Measurements from ENCODE around the gene NOXA1. TPM values are rescaled to one million over a fixed set of nuclear protein-coding genes. Genes with fewer than 3 reads are reported as not detected.

The NOXA1 gene
- total RNA-seq, 1 donor from 2014 or later = 0.50 TPM

DNA sequence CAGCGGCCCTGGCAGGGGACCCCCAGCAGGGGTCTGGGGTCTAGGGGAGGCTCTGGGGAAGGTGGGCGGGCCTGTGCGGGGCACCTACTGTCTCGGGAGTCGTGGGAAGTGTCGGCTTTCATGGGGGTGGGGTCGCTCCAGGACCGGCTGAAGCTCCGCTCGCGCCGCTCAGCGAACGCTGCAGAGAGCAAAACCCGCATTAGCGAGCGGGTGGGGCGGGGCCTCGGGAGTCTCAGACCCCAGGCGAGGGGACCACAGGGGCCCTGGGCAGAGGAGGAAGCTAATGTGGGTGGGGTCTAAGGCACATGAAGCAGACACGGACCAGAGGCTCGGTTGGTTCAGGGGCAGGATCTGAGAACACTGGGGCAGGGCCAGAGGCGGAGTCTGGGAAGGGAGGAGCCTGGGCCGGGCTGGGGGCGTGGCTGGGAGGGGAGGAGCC lies 30.5 kb downstream of the NOXA1 start:
- H3K36me3 Mint-ChIP-seq (ENCODE audit: low read depth, unreplicated experiment) = peaks cover 3% of the 10 kb centered on the region
- H3K4me2 ChIP-seq (ENCODE audit: low read length) = peak overlapping the region; percentile 73
- no peak for TF ChIP-seq EZH2 (IDR thresholded peaks at IDR 0.05; ENCODE audit: insufficient read depth, low read length)
- TF ChIP-seq, protein P1, sequence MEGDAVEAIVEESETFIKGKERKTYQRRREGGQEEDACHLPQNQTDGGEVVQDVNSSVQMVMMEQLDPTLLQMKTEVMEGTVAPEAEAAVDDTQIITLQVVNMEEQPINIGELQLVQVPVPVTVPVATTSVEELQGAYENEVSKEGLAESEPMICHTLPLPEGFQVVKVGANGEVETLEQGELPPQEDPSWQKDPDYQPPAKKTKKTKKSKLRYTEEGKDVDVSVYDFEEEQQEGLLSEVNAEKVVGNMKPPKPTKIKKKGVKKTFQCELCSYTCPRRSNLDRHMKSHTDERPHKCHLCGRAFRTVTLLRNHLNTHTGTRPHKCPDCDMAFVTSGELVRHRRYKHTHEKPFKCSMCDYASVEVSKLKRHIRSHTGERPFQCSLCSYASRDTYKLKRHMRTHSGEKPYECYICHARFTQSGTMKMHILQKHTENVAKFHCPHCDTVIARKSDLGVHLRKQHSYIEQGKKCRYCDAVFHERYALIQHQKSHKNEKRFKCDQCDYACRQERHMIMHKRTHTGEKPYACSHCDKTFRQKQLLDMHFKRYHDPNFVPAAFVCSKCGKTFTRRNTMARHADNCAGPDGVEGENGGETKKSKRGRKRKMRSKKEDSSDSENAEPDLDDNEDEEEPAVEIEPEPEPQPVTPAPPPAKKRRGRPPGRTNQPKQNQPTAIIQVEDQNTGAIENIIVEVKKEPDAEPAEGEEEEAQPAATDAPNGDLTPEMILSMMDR (IDR thresholded peaks at IDR 0.05; ENCODE audit: insufficient read depth, low read depth, low read length) = no peak
- no peak overlapping the region for H3K27ac ChIP-seq (ENCODE audit: low read depth, low read length)
- no peaks in the 10 kb centered on the region for H3K79me2 ChIP-seq (ENCODE audit: insufficient read depth, low read length)
- H3K4me3 Mint-ChIP-seq (ENCODE audit: unreplicated experiment) = peak overlapping the region; percentile 45
- H3K9me3 Mint-ChIP-seq (ENCODE audit: unreplicated experiment) = no peaks in the 10 kb centered on the region
- no peak overlapping the region for H3K9ac ChIP-seq (ENCODE audit: low read length)
- H3K27ac Mint-ChIP-seq (ENCODE audit: unreplicated experiment) = peak overlapping the region; percentile 41
- no peak overlapping the region for H2AFZ ChIP-seq (ENCODE audit: low read depth, low read length)
- peaks cover 51% of the 10 kb centered on the region for H4K20me1 ChIP-seq (ENCODE audit: insufficient read depth, low read length)
- DNase-seq (ENCODE audit: low read depth) = no peak
- peaks cover 10% of the 10 kb centered on the region for H3K4me1 Mint-ChIP-seq (ENCODE audit: low read depth, unreplicated experiment)
- peaks cover 3% of the 10 kb centered on the region for H3K36me3 ChIP-seq (ENCODE audit: insufficient read depth, low read length)
- no peaks in the 10 kb centered on the region for H3K27me3 Mint-ChIP-seq (ENCODE audit: low read depth, unreplicated experiment)
- peaks cover 44% of the 10 kb centered on the region for H3K4me1 ChIP-seq (ENCODE audit: insufficient read depth, low read length)
- no peaks in the 10 kb centered on the region for H3K27me3 ChIP-seq (ENCODE audit: insufficient read depth, low read length)
- FAIRE-seq = no peak
- H3K9me3 ChIP-seq (ENCODE audit: insufficient read depth, low read depth, low read length) = no peaks in the 10 kb centered on the region
- no peak overlapping the region for H3K4me3 ChIP-seq (ENCODE audit: insufficient read depth, low read depth, low read length)

DNA sequence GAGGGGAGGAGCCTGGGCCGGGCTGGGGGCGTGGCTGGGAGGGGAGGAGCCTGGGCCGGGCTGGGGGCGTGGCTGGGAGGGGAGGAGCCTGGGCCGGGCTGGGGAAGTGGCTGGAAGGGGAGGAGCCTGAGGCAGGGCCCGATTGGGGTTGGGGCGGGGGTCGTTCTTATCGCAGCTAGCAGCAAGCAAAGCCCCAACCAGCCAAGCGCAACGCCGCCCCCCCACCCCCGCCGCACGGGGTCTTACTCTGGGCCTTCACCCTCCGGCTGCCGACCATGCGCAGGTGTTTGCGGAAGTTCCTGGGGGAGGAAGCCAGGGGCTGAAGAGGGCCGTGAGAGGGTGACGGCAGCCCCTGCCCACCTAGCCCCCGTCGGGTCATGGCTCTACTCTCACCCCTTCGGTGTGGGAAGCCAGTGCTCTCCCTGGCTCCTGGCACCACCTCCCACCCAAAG lies 31.0 kb downstream of the NOXA1 start:
- FAIRE-seq (no peak), DNase-seq (ENCODE audit: low read depth) (no peak)
- no peaks in the 10 kb centered on the region for H3K79me2 ChIP-seq (ENCODE audit: insufficient read depth, low read length)
- no peak overlapping the region for H3K27ac Mint-ChIP-seq (ENCODE audit: unreplicated experiment)
- H3K27ac ChIP-seq (ENCODE audit: low read depth, low read length) = no peak overlapping the region
- H3K27me3 Mint-ChIP-seq (ENCODE audit: low read depth, unreplicated experiment) = no peaks in the 10 kb centered on the region
- H3K36me3 ChIP-seq (ENCODE audit: insufficient read depth, low read length) = peaks cover 3% of the 10 kb centered on the region
- H3K27me3 ChIP-seq (ENCODE audit: insufficient read depth, low read length) = no peaks in the 10 kb centered on the region
- peaks cover 44% of the 10 kb centered on the region for H3K4me1 ChIP-seq (ENCODE audit: insufficient read depth, low read length)
- H3K9me3 Mint-ChIP-seq (ENCODE audit: unreplicated experiment) = no peaks in the 10 kb centered on the region
- no peaks in the 10 kb centered on the region for H3K9me3 ChIP-seq (ENCODE audit: insufficient read depth, low read depth, low read length)
- no peak overlapping the region for H2AFZ ChIP-seq (ENCODE audit: low read depth, low read length)
- H3K4me1 Mint-ChIP-seq (ENCODE audit: low read depth, unreplicated experiment) = peaks cover 10% of the 10 kb centered on the region
- peak overlapping the region; percentile 46 for H3K4me2 ChIP-seq (ENCODE audit: low read length)
- no peak overlapping the region for H3K9ac ChIP-seq (ENCODE audit: low read length)
- peaks cover 3% of the 10 kb centered on the region for H3K36me3 Mint-ChIP-seq (ENCODE audit: low read depth, unreplicated experiment)
- no peak overlapping the region for H3K4me3 Mint-ChIP-seq (ENCODE audit: unreplicated experiment)
- TF ChIP-seq, protein P1 (IDR thresholded peaks at IDR 0.05; ENCODE audit: insufficient read depth, low read depth, low read length) = no peak
- no peak for TF ChIP-seq EZH2 (IDR thresholded peaks at IDR 0.05; ENCODE audit: insufficient read depth, low read length)
- peaks cover 51% of the 10 kb centered on the region for H4K20me1 ChIP-seq (ENCODE audit: insufficient read depth, low read length)
- H3K4me3 ChIP-seq (ENCODE audit: insufficient read depth, low read depth, low read length) = no peak overlapping the region

DNA sequence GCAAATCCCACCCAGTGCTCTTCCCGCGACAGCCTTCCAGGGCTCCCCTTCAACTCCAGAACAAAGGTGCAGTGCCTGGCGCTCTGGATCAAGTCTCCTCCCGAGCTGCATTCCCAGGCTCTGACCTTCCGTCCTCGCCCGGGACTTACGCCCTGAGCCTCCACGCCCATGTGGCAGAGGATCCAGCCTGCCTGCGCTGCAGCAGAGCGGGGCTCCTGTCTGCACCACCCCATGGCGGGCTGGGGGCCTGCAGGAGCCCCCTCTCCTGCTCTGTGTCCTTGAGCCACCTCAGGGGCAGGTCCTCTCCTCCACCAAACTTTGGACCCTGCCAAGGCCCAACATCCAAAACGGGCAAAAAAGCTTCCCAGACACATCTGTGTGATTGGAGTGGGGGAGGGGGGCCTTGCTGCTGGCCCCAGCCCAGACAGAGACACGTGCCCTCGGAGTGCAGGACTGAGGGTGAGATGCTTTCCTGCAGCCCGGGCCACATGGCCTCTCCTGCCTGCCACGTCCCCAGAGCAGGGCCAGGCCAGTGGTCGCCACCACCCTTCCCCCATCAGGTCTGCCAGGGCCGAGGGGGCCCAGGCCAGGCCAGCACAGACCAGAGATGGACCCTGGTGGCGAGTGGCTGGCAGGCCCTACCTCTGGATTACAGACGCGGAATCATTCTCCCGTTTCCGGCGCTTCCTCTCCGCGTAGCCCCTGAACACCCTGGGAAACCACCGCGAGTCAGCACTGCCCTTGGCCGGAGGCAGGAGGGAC lies 31.6 kb downstream of the NOXA1 start:
- H3K36me3 ChIP-seq (ENCODE audit: insufficient read depth, low read length) = peaks cover 3% of the 10 kb centered on the region
- DNase-seq (ENCODE audit: low read depth) = peak; percentile 14
- Mint-ChIP-seq H3K4me1 (ENCODE audit: low read depth, unreplicated experiment) (peaks cover 10% of the 10 kb centered on the region), H3K27me3 (ENCODE audit: low read depth, unreplicated experiment) (no peaks in the 10 kb centered on the region), H3K4me3 (ENCODE audit: unreplicated experiment) (no peak overlapping the region), H3K9me3 (ENCODE audit: unreplicated experiment) (no peaks in the 10 kb centered on the region), H3K36me3 (ENCODE audit: low read depth, unreplicated experiment) (peaks cover 3% of the 10 kb centered on the region), H3K27ac (ENCODE audit: unreplicated experiment) (no peak overlapping the region)
- no peak overlapping the region for H3K27ac ChIP-seq (ENCODE audit: low read depth, low read length)
- peak overlapping the region; percentile 46 for H3K4me2 ChIP-seq (ENCODE audit: low read length)
- H3K9ac ChIP-seq (ENCODE audit: low read length) = no peak overlapping the region
- peaks cover 51% of the 10 kb centered on the region for H4K20me1 ChIP-seq (ENCODE audit: insufficient read depth, low read length)
- no peak overlapping the region for H2AFZ ChIP-seq (ENCODE audit: low read depth, low read length)
- no peaks in the 10 kb centered on the region for H3K79me2 ChIP-seq (ENCODE audit: insufficient read depth, low read length)
- TF ChIP-seq EZH2 (IDR thresholded peaks at IDR 0.05; ENCODE audit: insufficient read depth, low read length) = no peak
- TF ChIP-seq, protein P1 (IDR thresholded peaks at IDR 0.05; ENCODE audit: insufficient read depth, low read depth, low read length) = no peak
- H3K4me1 ChIP-seq (ENCODE audit: insufficient read depth, low read length) = peaks cover 48% of the 10 kb centered on the region
- FAIRE-seq = no peak
- H3K4me3 ChIP-seq (ENCODE audit: insufficient read depth, low read depth, low read length) = no peak overlapping the region
- H3K27me3 ChIP-seq (ENCODE audit: insufficient read depth, low read length) = no peaks in the 10 kb centered on the region
- H3K9me3 ChIP-seq (ENCODE audit: insufficient read depth, low read depth, low read length) = no peaks in the 10 kb centered on the region
